SK-N-SH (cell line): ENCODE data around the gene SLC2A10. TPM values are rescaled to one million over a fixed set of nuclear protein-coding genes. Genes with fewer than 3 reads are reported as not detected.

ENCODE experiments used
- CTCF ChIA-PET: fragments of 300-600, 350-600 bp; formaldehyde crosslinking; extraction: SDS; loops from one replicate; lab custom pipeline; 2021; lab: Yijun Ruan, JAX
- POLR2A ChIA-PET: fragments of 350-600 bp; sonication (Branson Sonifier 250); formaldehyde crosslinking; extraction: SDS; loops from one replicate; lab custom pipeline; 2020; ENCODE audit warnings: antibody characterized with exemption, inconsistent platforms; lab: Yijun Ruan, JAX
- DNase-seq: peaks from one replicate; pipeline ENCODE4 v3.0.0; 2012
- H2AFZ ChIP-seq: fragments of 200-600 bp; sonication (generic); 2 replicates; pipeline ENCODE4 v1.8.1; 2016; ENCODE audit warnings: antibody characterized with exemption, mild to moderate bottlenecking, low read depth
- H3F3A ChIP-seq: fragments of 200-600 bp; sonication (generic); replicated peaks from 2 replicates; pipeline ENCODE3; 2016; ENCODE audit warnings: antibody characterized with exemption, mild to moderate bottlenecking; ENCODE audit not compliant: insufficient read depth
- H3K27ac ChIP-seq, 2 experiments: fragments of 200-500 bp in 1 of 2; fragments of 200-600 bp in 1 of 2; sonication (Bioruptor generic) in 1 of 2; sonication (generic), shearing (Covaris generic) in 1 of 2; 2 replicates each; pipeline versions ENCODE4 v1.5.1 to v1.6.1; 2014 to 2016; ENCODE audit warnings: low read depth in 2 of 2, inconsistent platforms in 1 of 2, low read length in 1 of 2, mild to moderate bottlenecking in 1 of 2, mixed read lengths in 1 of 2
- H3K27me3 ChIP-seq: fragments of 200-600 bp; sonication (generic), shearing (Covaris generic); 2 replicates; pipeline ENCODE4 v1.6.1; 2016; ENCODE audit warnings: mixed run types; ENCODE audit not compliant: insufficient read depth
- H3K36me3 ChIP-seq, 2 experiments: fragments of 200-500 bp in 1 of 2; fragments of 200-600 bp in 1 of 2; sonication (Bioruptor generic) in 1 of 2; sonication (generic) in 1 of 2; replicated peaks in 1 of 2; 2 replicates each; pipeline versions ENCODE3 to v1.5.1; 2014 to 2016; ENCODE audit warnings: low read length in 1 of 2, mild to moderate bottlenecking in 1 of 2; ENCODE audit not compliant: insufficient read depth in 2 of 2, control insufficient read depth in 1 of 2
- H3K4me1 ChIP-seq, 2 experiments: fragments of 200-500 bp in 1 of 2; fragments of 200-600 bp in 1 of 2; sonication (Bioruptor generic) in 1 of 2; sonication (generic), shearing (Covaris generic) in 1 of 2; 2 replicates each; pipeline versions ENCODE4 v1.5.1 to v1.6.1; 2014 to 2016; ENCODE audit warnings: low read depth in 1 of 2, low read length in 1 of 2, mixed run types in 1 of 2; ENCODE audit not compliant: insufficient read depth in 2 of 2, control insufficient read depth in 1 of 2
- H3K4me2 ChIP-seq: fragments of 200-600 bp; sonication (generic), shearing (Covaris generic); 2 replicates; pipeline ENCODE4 v1.6.1; 2017; ENCODE audit warnings: mixed run types
- H3K4me3 ChIP-seq, 2 experiments: fragments of 200-500 bp in 1 of 2; fragments of 200-600 bp in 1 of 2; sonication (Bioruptor generic) in 1 of 2; sonication (generic), shearing (Covaris generic) in 1 of 2; 2 replicates each; pipeline versions ENCODE4 v1.5.1 to v1.8.1; 2014 to 2016; ENCODE audit warnings: low read depth in 2 of 2, inconsistent platforms in 1 of 2, low read length in 1 of 2, mild to moderate bottlenecking in 1 of 2, mixed read lengths in 1 of 2, moderate library complexity in 1 of 2
- H3K79me2 ChIP-seq: fragments of 200-600 bp; sonication (generic); 2 replicates; pipeline ENCODE4 v1.8.1; 2017; ENCODE audit warnings: mild to moderate bottlenecking; ENCODE audit not compliant: insufficient read depth
- H3K9ac ChIP-seq: fragments of 200-600 bp; sonication (generic); 2 replicates; pipeline ENCODE4 v1.6.1; 2017; ENCODE audit warnings: mixed run types
- H3K9me2 ChIP-seq: fragments of 200-600 bp; sonication (generic); 2 replicates; pipeline ENCODE4 v1.6.1; 2017; ENCODE audit warnings: mixed run types
- H3K9me3 ChIP-seq: fragments of 200-600 bp; sonication (generic); 2 replicates; pipeline ENCODE4 v1.6.1; 2017; ENCODE audit warnings: mixed run types, mild to moderate bottlenecking, moderate library complexity
- H4K20me1 ChIP-seq: fragments of 200-600 bp; sonication (generic); 2 replicates; pipeline ENCODE4 v1.6.1; 2017; ENCODE audit warnings: mild to moderate bottlenecking, mixed run types; ENCODE audit not compliant: insufficient read depth
- EZH2phosphoT487 ChIP-seq: fragments of 200-600 bp; sonication (generic); IDR thresholded peaks from 2 replicates; pipeline ENCODE4 v1.6.1; 2017; ENCODE audit warnings: low read depth, mixed run types, mild to moderate bottlenecking, antibody characterized with exemption, moderate library complexity, borderline replicate concordance
- FOXM1 ChIP-seq: IDR thresholded peaks from 2 replicates; pipeline ENCODE4 v1.4.0; 2012; ENCODE audit warnings: low read depth, mild to moderate bottlenecking
- GATA2 ChIP-seq: sonication (generic); formaldehyde crosslinking; IDR thresholded peaks from 2 replicates; pipeline ENCODE4 v1.5.0; 2020; ENCODE audit warnings: mild to moderate bottlenecking, missing genetic modification reagents
- JUND ChIP-seq: IDR thresholded peaks from 2 replicates; pipeline ENCODE4 v1.4.0; 2012
- MEF2A ChIP-seq: IDR thresholded peaks from 2 replicates; pipeline ENCODE4 v1.4.0; 2012; ENCODE audit warnings: low read depth, borderline replicate concordance
- NFIC ChIP-seq: IDR thresholded peaks from 2 replicates; pipeline ENCODE4 v1.4.0; 2012; ENCODE audit warnings: borderline replicate concordance
- POLR2AphosphoS5 ChIP-seq: IDR thresholded peaks from 2 replicates; pipeline ENCODE4 v1.6.1; 2012; ENCODE audit warnings: low read depth, low read length
- RAD21 ChIP-seq: IDR thresholded peaks from 2 replicates; pipeline ENCODE4 v1.6.1; 2012; ENCODE audit warnings: mild to moderate bottlenecking, low read length
- REST ChIP-seq: IDR thresholded peaks from 2 replicates; pipeline ENCODE4 v1.6.1; 2012; ENCODE audit warnings: mild to moderate bottlenecking, low read depth, low read length, moderate library complexity
- SMC3 ChIP-seq: IDR thresholded peaks from 2 replicates; pipeline ENCODE4 v1.6.1; 2012; ENCODE audit warnings: low read depth, low read length, improper control_type of control experiment
- TEAD4 ChIP-seq: IDR thresholded peaks from 2 replicates; pipeline ENCODE4 v1.4.0; 2012; ENCODE audit warnings: mild to moderate bottlenecking, borderline replicate concordance; ENCODE audit not compliant: insufficient read depth
- USF2 ChIP-seq: fragments of 150-350 bp; IDR thresholded peaks from 2 replicates; pipeline ENCODE4 v1.6.1; 2017; ENCODE audit warnings: antibody characterized with exemption, low read length, low read depth, borderline replicate concordance
- YY1 ChIP-seq: IDR thresholded peaks from 2 replicates; pipeline ENCODE4 v1.4.0; 2012; ENCODE audit warnings: low read depth, mild to moderate bottlenecking
- WGBS: methylation state at CpG from one replicate; pipeline ENCODE4 v1.1.6; 2017; ENCODE audit warnings: low lambda C conversion rate; 5-methylcytosine and 5-hydroxymethylcytosine counted together
- polyA plus RNA-seq, 3 experiments: library from polyadenylated mRNA; depleted of rRNA; stranded (reverse); fragments of >200 nt; gene quantifications; 2 replicates each; pipeline ENCODE4 v1.2.3, GENCODE V29; 2012
- TF ChIP-seq, protein P1 (sequence below): IDR thresholded peaks from 2 replicates; pipeline ENCODE4 v1.4.0; 2012; ENCODE audit warnings: low read depth
- TF ChIP-seq, protein P2 (sequence below): IDR thresholded peaks from 2 replicates; pipeline ENCODE4 v1.4.0; 2012; ENCODE audit warnings: low read depth, borderline replicate concordance

Gene SLC2A10
- polyA plus RNA-seq, 1 of the 3 experiments (the other 2 are of a cell fraction): 12.6 TPM

DNA sequence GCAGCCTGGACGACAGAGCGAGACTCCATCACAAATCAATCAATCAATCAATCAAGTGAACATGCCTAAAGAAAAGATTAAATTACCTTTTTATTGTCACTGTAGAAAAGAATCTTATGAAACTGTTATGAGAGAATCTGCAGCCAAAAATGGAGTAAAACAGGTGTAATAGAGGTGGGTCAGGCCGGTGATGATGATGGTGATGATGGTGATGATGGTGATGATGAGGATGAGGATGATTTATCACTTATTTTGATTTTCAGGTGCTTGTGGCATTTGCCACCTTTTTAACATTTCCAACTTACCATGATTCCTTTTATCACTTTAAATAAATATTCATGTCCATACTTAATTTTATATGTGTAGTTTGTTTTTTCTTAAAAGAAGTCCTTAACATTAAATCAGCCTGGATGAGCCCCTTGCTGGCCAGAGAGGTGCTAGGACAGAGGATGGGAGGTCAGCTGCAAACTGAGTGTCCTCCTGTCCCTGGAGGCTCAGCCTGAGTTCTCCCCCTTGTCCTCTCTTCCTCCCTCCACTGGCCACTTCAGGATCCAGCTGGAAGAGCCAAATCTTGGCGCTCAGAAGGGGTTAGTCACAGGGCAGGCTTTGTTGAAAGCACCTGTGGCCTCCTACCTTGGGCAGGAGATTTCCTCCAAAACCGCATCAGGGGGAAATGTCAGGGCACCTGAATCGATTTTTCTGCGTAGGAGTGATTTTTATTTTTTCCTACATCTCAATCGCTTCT, 32.6 kb downstream of the SLC2A10 start:
- no peaks in the 10 kb centered on the region for H3K9me3 ChIP-seq
- no peaks in the 10 kb centered on the region for H3K27me3 ChIP-seq
- TF ChIP-seq FOXM1 (no peak), USF2 (no peak)
- H3K9ac ChIP-seq: no peak overlapping the region
- no peak overlapping the region for H2AFZ ChIP-seq
- no peaks in the 10 kb centered on the region for H3F3A ChIP-seq
- no peaks in the 10 kb centered on the region for H3K4me1 ChIP-seq
- CTCF ChIA-PET: interaction anchor here (0.9 to 2.8 kb wide), 2 partner anchors 10 to 15 kb away, joined by 3 to 9 read pairs; no protein-coding TSS in a partner anchor
- no peaks in the 10 kb centered on the region for H4K20me1 ChIP-seq
- H3K4me3 ChIP-seq: no peak overlapping the region
- POLR2A ChIA-PET: no interaction called here
- no peak overlapping the region for H3K27ac ChIP-seq
- WGBS: 72% methylated on average over 8 of the region's 8 CpGs
- H3K79me2 ChIP-seq: no peaks in the 10 kb centered on the region
- DNase-seq: no peak
- no peak overlapping the region for H3K4me2 ChIP-seq
- H3K36me3 ChIP-seq: no peaks in the 10 kb centered on the region
- no peaks in the 10 kb centered on the region for H3K9me2 ChIP-seq

GRCh38 chr20:46742669-46743045, 33.2 kb downstream of the SLC2A10 start:
- ChIA-PET CTCF (interaction anchor here (0.9 to 2.8 kb wide), 3 partner anchors 10 to 15 kb away, joined by 3 to 9 read pairs (median 3); no protein-coding TSS in a partner anchor), POLR2A (no interaction called here)
- Histone ChIP-seq H3K27me3 (no peaks in the 10 kb centered on the region), H3K9me2 (no peaks in the 10 kb centered on the region), H3K79me2 (no peaks in the 10 kb centered on the region), H3K4me2 (no peak overlapping the region), H3K9ac (no peak overlapping the region), H4K20me1 (no peaks in the 10 kb centered on the region), H3K36me3 (no peaks in the 10 kb centered on the region), H3K4me3 (no peak overlapping the region), H3K4me1 (no peaks in the 10 kb centered on the region), H3K27ac (no peak overlapping the region), H2AFZ (no peak overlapping the region), H3F3A (no peaks in the 10 kb centered on the region), H3K9me3 (no peaks in the 10 kb centered on the region)
- 62% methylated on average over 5 of the region's 5 CpGs for WGBS
- no peak for DNase-seq
- no peak for TF ChIP-seq EZH2phosphoT487
- no peak for TF ChIP-seq RAD21
- TF ChIP-seq NFIC: no peak
- TF ChIP-seq, protein P1, sequence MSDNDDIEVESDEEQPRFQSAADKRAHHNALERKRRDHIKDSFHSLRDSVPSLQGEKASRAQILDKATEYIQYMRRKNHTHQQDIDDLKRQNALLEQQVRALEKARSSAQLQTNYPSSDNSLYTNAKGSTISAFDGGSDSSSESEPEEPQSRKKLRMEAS: no peak
- TF ChIP-seq YY1: no peak
- no peak for TF ChIP-seq TEAD4
- no peak for TF ChIP-seq FOXM1

DNA sequence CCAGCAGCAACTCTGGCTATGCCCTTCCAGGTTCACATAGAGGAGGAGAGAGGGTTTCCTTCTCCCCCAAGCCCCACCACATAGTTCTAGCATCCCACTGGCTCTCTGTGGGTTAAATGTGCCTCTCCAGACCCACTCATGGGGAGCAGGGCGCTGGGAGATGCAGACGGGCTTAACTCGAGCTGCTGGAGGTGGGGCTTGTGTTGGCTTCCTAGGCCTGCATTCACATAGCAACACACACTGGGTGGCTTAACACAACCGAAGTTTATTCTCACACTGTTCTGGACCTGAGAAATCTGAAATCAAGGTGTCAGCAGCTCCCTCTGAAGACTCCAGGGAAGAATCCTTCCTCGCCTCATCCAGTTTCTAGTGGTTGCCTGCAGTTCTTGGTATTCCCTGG, 33.6 kb downstream of the SLC2A10 start:
- Histone ChIP-seq H3K9ac (no peak overlapping the region), H3K4me2 (no peak overlapping the region), H3K4me3 (no peak overlapping the region), H3K27me3 (no peaks in the 10 kb centered on the region), H3K27ac (no peak overlapping the region), H3K9me2 (no peaks in the 10 kb centered on the region), H3F3A (no peaks in the 10 kb centered on the region), H4K20me1 (no peaks in the 10 kb centered on the region), H2AFZ (no peak overlapping the region), H3K4me1 (no peaks in the 10 kb centered on the region), H3K79me2 (no peaks in the 10 kb centered on the region), H3K36me3 (no peaks in the 10 kb centered on the region), H3K9me3 (no peaks in the 10 kb centered on the region)
- POLR2A ChIA-PET: no interaction called here
- WGBS: 70% methylated on average over 3 of the region's 5 CpGs
- no peak for DNase-seq
- CTCF ChIA-PET: interaction anchor here (1.3 to 2.8 kb wide), 3 partner anchors 9 to 15 kb away, joined by 3 to 9 read pairs (median 6); no protein-coding TSS in a partner anchor
- TF ChIP-seq YY1 (no peak), SMC3 (no peak), REST (no peak), NFIC (no peak), RAD21 (no peak), MEF2A (no peak), GATA2 (CRISPR knock-in tag) (no peak), POLR2AphosphoS5 (no peak), JUND (no peak)
- TF ChIP-seq, protein P2, sequence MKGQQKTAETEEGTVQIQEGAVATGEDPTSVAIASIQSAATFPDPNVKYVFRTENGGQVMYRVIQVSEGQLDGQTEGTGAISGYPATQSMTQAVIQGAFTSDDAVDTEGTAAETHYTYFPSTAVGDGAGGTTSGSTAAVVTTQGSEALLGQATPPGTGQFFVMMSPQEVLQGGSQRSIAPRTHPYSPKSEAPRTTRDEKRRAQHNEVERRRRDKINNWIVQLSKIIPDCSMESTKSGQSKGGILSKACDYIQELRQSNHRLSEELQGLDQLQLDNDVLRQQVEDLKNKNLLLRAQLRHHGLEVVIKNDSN: no peak
- TF ChIP-seq, protein P1: no peak
